Stimulated activated CD8-positive, alpha-beta memory T cell treated with anti-CD3 and anti-CD28 coated beads, Interleukin-4, amount 100 ng/mL, for 24 hours (primary cell): Measurements from ENCODE around the gene MDK.
"Not testable (repeated sequence)": the region's sequence is repeated elsewhere in the genome, so short reads cannot be mapped to it uniquely, and the experiment has no call there.

Experiments
- DNase-seq: peaks from one replicate; pipeline ENCODE4 v3.0.0-alpha.2; 2020; ENCODE audit warnings: low read depth

Gene MDK

DNA sequence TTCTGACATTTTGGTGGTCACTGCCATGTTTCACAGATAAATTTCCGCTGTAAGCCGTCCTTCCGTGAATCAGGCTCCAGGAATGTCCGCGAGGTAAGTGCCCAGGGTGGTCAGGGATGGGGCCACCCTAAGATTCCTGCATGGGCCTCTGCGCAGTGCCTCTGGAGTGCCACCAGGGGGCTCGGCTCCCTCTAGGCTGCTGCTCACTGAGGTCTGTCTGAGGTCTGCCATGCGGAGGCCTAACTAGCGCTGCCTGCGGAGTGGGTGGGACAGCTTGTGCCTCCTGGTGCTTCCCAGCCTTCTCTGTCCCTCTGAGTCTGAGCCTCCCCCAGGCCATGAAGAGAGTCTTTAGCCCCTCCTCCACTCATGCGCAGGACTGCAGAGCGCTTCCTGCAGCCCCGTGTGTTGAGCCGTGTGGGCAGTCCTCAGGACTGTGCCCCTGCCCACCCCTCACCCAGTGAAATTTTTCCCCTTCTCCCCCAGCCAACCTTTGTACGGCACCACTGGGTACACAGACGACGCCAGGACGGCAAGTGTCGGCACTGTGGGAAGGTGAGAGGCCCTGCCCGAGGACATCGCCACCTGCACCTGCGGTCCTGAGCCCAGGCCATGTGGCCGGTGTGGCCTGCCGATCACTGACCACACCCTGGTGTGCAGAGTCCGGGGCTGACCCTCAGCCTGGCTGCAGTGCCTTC, 11.9 kb upstream of the MDK start:
- DNase-seq: no peak

DNA sequence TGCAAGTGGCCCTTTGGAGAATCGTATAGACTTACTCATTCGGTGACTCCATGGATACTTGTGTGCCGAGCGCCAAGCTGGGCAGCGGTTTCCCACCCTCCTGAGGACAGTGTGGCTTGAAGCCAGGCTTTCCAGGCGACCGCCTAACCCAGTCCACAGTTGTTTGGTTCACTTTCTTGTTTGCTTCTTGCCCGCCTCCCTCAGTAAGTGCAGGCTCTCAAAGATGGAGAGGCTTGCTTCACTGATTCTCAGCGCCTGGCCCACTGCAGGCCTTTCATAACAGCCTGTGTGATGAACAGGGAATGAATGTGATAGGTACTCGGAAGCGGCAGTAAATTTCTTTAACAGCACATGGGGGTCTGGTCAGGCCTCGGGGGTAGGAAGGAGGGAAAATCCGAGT, 11.2 kb upstream of the MDK start:
- no peak for DNase-seq

DNA sequence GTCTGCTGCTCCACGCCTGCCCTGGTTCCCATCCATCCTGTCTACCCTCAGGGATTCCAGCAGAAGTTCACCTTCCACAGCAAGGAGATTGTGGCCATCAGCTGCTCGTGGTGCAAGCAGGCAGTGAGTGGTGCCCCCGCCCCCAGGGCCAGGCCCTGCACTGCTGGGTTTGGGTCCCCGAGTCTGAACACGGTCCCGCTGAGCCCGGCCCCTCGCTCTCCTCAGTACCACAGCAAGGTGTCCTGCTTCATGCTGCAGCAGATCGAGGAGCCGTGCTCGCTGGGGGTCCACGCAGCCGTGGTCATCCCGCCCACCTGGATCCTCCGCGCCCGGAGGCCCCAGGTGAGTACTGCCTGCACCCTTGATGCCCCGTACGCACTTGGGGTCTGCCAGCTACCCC, 10.2 kb upstream of the MDK start:
- DNase-seq: not testable (repeated sequence)

DNA sequence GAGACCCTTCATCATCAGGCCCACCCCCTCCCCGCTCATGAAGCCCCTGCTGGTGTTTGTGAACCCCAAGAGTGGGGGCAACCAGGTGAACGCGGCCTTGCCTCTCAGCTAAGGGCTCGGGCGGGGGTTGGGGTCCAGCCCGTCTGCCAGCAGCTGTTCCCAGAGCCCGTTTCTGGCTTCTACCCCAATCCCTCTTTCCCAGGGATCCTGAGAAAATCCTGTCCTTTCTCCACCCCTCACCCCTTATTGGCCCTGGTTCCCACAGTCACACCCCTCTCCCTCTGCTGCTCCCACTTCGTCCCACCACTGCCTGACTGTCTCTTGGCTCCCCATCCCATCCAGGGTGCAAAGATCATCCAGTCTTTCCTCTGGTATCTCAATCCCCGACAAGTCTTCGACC, 9.4 kb upstream of the MDK start:
- DNase-seq: no peak

DNA sequence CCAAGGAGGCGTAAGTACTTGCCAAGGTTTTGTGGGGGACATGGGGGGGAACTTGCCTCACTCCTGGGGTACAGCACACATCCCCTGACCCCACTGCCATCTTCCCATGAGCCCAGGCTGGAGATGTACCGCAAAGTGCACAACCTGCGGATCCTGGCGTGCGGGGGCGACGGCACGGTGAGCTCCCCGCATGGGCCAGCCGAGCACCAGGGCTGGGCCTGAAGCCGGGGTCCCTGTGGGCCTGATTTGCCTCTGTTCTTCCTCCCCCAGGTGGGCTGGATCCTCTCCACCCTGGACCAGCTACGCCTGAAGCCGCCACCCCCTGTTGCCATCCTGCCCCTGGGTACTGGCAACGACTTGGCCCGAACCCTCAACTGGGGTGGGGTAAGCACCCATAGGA, 9.0 kb upstream of the MDK start:
- not testable (repeated sequence) for DNase-seq

DNA sequence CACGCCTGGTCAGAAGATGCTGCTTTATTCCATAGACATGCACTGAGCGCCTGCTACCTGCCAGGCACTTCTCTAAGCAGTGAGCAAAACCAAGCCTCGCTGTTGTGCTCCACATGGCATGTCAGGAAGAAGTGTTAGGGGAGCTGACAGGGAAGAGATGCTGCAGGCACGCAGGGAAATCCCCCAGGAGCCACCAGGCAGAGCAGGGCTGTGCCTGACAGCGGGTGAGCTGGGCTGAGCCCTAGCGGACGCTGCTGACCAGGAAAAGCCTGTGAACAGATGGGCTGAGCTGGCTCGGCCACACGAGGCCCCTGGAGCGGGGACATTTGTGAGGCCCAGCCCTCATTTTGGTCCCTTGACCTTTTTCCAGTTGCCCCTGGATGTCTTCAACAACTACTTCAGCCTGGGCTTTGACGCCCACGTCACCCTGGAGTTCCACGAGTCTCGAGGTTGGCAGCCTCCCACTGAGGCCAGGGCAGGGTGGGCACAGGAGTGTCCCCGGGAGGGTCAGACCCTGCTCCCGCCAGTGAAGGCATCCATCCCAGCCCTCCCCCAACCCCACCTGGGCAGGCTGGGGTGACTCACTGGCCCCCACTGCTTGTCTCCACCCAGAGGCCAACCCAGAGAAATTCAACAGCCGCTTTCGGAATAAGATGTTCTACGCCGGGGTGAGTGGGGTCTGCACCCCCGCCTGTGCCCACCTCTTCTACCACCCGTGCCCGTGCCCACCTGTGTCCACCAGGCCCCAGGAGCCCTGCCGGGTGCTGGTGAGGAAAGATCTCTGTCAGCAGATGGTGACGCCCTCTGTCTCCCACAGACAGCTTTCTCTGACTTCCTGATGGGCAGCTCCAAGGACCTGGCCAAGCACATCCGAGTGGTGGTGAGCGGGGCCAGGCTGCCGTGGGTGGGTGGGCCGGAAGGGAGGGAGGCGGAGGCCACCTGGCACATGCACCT, 7.4 kb upstream of the MDK start:
- no peak for DNase-seq

DNA sequence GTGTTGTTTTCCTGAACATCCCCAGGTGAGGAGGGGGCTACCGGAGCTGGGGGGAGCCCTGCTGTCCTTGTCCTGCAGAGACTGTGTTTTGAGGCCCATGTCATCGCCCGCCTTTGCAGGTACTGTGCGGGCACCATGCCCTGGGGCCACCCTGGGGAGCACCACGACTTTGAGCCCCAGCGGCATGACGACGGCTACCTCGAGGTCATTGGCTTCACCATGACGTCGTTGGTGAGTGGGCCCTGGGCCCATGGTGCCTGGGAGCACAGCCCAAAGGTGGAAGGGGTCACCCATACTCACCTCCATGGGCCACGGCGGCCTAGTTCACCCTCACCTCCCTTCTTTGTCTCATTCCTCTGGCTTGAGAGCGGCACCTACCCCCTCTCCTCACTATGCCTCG, 6.7 kb upstream of the MDK start:
- DNase-seq: no peak

DNA sequence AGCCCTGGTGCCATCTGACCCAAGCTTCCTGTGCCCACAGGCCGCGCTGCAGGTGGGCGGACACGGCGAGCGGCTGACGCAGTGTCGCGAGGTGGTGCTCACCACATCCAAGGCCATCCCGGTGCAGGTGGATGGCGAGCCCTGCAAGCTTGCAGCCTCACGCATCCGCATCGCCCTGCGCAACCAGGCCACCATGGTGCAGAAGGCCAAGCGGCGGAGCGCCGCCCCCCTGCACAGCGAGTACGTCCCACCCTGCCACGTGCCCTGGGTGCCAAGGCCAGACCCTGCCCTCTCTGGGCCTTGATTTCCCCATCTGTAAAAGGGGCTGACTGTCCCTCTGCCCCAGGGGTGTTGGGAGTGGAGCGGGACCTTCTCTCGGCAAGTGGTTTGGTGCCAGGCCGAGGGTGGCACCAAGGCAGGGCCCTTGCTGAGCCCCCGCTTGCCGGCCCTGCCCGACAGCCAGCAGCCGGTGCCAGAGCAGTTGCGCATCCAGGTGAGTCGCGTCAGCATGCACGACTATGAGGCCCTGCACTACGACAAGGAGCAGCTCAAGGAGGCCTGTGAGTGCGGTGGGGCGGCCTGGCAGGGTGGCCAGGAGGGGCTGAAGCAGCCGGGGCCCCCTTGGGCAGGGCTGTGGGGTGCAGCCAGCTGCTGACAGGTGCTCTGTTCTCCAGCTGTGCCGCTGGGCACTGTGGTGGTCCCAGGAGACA, 5.9 kb upstream of the MDK start:
- no peak for DNase-seq

DNA sequence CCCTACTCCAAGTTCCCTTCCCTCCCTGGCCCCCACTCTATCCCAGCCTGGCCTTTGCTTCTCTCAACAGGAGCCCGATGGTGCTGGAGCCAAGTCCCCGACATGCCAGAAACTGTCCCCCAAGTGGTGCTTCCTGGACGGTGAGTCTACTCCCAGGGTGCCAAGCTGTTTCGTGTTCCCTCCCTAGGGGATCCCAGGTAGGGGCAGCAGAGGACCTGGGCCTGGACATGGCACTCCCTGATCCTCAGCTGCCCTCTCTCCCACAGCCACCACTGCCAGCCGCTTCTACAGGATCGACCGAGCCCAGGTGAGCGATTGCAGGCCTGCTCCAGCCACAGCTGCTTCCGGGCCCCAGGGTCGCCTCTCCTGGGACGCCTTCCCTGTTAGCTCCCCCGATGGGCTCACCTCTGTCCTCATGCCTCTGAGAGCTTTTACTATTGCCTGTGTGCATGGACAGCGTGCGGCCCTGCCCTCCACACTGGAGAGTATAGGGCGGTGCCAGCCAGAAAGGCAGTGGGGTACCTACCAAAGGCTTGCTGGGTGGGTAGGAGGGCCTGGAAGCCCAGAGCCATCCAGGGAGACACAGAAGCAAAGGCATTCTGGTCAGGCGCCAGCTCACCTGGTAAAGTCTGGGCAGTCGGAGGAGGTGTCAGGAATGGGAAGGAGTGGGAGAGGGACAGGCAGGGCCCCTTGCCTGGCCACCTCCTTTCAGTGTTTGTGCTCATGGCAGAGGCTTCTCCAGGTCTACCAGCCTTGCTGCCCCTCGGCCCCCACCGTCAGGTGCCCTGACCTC, 5.0 kb upstream of the MDK start:
- DNase-seq: no peak

DNA sequence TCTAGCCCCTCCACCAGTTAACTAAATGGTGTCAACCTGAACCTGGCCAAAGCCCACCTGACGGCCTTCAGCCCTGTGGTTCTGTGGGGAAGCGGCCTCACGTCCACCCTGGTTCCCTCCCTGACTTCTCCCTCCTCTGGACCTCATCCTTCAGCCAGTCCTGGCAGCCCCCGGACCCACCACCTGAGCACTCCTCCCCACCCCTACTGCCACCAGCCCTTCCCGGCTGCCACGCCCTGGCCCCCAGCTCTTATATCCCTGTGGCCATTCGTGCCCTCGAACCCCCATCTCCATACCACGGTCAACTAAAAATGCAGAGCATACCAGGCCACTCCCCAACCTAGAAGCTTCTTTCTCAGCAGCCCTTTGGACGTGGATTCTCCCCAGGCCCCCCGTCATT, 4.2 kb upstream of the MDK start:
- DNase-seq: no peak

DNA sequence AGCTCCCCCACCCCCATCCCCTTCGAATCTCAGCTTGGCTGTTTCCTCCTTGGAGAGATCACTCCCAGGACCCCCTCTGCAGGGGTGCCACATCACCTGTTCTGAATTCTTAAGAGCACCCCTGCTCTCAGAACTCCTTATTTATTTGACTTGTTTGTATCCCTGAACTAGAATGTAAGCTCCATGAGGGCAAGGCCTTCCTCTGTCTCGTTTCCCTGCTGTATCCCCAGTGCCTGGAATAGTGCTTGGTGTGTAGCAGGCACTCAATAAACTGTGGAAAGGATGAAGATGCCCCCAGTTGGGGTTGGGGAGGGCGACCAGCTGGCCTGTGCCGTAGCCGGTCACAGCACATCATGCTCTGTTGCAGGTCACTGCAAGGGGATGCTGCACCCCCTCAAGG, 3.6 kb upstream of the MDK start:
- DNase-seq: no peak

DNA sequence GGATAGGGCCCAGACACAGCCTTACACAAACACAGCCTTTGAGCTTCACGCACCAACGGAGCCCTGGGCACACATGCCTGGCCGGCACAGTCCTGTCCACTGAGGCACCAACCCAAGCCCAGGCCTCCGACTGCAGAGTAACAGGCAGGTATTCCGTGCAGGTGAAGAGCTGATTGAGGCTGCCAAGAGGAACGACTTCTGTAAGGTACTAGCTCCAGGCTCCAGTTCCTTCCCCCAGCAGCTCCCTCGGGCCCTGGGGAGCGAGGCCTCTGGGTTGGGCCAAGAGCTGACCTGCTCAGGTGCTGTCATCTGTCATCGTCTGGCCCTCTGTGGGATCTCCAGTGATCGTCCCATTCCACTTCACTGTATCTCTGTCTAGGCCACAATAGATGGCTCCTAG, 3.2 kb upstream of the MDK start:
- DNase-seq: no peak

DNA sequence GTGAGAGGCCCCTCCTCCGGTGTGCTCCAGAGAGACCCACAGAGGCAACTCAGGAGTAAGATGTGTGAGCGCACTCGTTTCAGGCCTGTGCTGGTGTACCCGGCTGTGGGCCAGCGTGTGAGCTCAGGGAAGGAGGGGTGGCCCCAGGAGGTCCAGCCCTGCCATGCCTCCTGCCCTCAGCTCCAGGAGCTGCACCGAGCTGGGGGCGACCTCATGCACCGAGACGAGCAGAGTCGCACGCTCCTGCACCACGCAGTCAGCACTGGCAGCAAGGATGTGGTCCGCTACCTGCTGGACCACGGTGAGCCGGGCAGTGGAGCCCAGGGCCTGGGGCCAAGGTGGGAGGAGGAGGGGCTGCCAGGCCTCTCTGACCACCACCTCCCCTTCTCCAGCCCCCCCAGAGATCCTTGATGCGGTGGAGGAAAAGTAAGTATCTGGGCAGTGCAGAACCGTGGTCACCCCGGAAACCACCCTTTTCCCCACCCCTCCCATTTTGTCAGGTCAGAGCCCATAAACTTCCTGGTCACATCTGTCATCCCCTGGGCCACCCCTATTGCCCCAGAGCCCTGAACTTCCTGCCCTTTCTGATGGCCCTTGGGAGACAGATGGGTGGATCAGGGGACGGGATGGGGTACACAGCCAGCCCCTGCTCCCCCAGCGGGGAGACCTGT, 2.5 kb upstream of the MDK start:
- no peak for DNase-seq

DNA sequence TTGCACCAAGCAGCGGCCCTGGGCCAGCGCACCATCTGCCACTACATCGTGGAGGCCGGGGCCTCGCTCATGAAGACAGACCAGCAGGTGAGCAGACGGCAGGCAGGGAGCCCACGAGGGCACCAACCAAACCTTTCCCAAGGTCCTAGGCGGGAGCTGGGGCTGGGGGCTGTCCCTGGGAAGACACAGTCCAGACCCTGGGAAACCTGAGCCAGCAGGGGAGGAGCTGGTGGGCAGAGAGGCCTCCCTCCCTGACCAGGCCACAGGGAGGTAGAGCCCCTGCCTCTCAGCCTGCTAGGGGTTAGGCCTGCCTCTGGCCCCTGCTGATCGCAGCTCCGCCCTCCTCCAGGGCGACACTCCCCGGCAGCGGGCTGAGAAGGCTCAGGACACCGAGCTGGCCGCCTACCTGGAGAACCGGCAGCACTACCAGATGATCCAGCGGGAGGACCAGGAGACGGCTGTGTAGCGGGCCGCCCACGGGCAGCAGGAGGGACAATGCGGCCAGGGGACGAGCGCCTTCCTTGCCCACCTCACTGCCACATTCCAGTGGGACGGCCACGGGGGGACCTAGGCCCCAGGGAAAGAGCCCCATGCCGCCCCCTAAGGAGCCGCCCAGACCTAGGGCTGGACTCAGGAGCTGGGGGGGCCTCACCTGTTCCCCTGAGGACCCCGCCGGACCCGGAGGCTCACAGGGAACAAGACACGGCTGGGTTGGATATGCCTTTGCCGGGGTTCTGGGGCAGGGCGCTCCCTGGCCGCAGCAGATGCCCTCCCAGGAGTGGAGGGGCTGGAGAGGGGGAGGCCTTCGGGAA, 1.8 kb upstream of the MDK start:
- not testable (repeated sequence) for DNase-seq

DNA sequence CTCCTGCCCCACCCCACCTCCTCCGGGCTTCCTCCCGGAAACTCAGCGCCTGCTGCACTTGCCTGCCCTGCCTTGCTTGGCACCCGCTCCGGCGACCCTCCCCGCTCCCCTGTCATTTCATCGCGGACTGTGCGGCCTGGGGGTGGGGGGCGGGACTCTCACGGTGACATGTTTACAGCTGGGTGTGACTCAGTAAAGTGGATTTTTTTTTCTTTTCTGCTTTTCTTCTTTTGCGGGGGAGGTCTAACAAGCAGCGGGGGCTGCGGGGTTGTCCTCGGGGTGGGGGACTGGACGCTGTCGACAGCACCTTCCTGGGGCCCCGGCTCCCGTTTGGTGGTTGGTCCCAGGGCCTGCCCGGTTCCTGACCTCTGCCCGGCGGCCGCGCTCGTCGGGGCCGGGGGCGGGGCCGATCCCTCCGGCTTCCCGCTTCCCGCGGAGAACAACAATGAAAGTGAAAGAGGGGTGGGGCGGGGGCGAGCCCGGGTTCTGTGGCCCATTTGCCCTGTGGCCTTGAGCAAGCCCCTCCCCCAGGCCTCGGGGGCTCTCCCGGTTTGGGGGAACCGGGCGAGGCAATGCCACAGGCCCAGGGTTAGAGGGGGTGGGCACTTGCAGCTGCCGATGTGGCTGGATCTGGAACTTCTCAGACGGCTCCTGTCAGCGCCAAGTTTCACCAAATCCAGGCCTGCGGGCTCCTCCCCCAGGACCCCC, 975 bp upstream of the MDK start:
- DNase-seq: peak; percentile 49

DNA sequence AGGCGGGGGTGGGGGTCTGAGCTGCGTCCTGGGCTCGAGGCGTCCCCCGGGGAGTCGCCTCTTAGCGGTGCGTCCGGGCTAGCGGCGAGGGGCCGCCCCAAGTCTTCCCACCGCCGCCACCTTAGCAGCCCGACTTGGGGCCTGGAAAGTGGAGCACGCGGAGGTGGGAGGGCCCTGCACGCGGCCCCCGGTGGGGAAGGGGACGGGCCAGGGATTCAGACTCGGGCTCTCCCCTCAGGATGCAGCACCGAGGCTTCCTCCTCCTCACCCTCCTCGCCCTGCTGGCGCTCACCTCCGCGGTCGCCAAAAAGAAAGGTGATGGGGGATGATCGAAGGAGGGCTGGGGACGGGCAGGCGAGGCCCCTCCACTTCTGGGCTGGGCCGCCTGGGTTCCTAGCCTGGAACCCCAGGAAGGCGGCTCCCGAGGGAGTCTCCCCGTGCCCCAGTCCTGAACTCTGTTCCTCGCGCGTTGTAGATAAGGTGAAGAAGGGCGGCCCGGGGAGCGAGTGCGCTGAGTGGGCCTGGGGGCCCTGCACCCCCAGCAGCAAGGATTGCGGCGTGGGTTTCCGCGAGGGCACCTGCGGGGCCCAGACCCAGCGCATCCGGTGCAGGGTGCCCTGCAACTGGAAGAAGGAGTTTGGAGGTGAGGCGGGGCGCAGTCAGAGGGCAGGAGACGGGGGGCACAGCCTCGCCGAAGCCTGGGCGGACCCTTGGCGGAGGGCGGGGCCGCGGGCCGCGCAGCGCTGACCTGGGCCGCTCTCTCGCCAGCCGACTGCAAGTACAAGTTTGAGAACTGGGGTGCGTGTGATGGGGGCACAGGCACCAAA, 563 bp downstream of the MDK start:
- DNase-seq: no peak

DNA sequence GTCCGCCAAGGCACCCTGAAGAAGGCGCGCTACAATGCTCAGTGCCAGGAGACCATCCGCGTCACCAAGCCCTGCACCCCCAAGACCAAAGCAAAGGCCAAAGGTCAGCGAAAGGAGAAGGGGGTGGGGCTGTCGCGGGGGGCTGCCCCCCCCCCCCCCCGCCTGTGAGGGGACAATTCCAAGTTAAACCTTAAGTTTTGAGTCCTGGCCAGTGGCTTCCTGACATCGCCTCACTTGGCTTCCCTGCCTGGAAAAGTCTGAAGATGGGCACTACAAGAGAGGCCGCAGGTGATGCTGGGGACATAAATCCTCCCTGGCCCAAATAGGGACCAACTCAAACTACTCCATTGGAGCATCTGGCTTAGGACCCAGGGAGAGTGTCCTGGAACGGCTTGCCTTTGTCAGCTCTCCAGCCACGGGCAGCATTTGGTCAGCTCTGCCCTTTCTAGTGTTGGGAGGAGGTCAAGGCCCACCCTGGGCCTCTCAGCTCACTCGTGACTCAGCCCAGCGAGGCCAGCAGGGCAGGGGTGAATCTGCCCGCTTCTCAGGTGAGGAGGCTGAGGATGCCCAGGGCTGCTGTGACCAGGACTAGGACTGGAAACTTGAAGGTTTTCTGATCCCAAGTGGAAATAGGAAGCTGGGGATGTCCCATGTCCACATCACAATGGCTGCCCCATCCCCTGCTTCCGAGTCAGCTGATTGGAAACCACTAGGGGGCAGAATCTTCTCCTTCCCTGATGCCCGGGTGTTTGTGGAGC, 1.4 kb downstream of the MDK start:
- no peak for DNase-seq

DNA sequence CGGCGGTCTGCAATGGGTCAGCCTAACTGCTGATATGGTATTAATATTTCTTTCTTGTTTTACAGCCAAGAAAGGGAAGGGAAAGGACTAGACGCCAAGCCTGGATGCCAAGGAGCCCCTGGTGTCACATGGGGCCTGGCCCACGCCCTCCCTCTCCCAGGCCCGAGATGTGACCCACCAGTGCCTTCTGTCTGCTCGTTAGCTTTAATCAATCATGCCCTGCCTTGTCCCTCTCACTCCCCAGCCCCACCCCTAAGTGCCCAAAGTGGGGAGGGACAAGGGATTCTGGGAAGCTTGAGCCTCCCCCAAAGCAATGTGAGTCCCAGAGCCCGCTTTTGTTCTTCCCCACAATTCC, 1.9 kb downstream of the MDK start:
- no peak for DNase-seq
